HK-2 (cell line): ENCODE results near the gene TEKTIP1.
"Not testable (repeated sequence)": the region's sequence is repeated elsewhere in the genome, so short reads cannot be mapped to it uniquely, and the experiment has no call there.

ENCODE experiments used
- DNase-seq: peaks from one replicate; pipeline ENCODE4 v3.0.0-alpha.2; 2018; ENCODE audit not compliant: unreplicated experiment

The TEKTIP1 gene

GRCh38 chr19:3523361-3524077 lies 15.5 kb upstream of the TEKTIP1 start:
- DNase-seq: no peak

GRCh38 chr19:3524078-3524842 lies 14.7 kb upstream of the TEKTIP1 start:
- DNase-seq: no peak

GRCh38 chr19:3524904-3525451 lies 14.0 kb upstream of the TEKTIP1 start:
- DNase-seq: no peak

GRCh38 chr19:3526507-3527237 lies 12.3 kb upstream of the TEKTIP1 start:
- DNase-seq: no peak

GRCh38 chr19:3527238-3527910 lies 11.6 kb upstream of the TEKTIP1 start:
- DNase-seq: no peak

GRCh38 chr19:3528080-3528479 lies 10.9 kb upstream of the TEKTIP1 start:
- DNase-seq: no peak

- DNase-seq: no peak
Measured at GRCh38 chr19:3528539-3529211, 10.3 kb upstream of the TEKTIP1 start.

GRCh38 chr19:3529299-3529698 lies 9.7 kb upstream of the TEKTIP1 start:
- DNase-seq: not testable (repeated sequence)

- DNase-seq: no peak
Measured at GRCh38 chr19:3530389-3530788, 8.6 kb upstream of the TEKTIP1 start.

GRCh38 chr19:3531716-3532115 lies 7.3 kb upstream of the TEKTIP1 start:
- DNase-seq: no peak

- no peak for DNase-seq
Measured at GRCh38 chr19:3532154-3532786, 6.7 kb upstream of the TEKTIP1 start.

- DNase-seq: no peak
Measured at GRCh38 chr19:3533033-3533432, 5.9 kb upstream of the TEKTIP1 start.

GRCh38 chr19:3533563-3534216 lies 5.3 kb upstream of the TEKTIP1 start:
- no peak for DNase-seq

- no peak for DNase-seq
Measured at GRCh38 chr19:3534375-3535234, 4.4 kb upstream of the TEKTIP1 start.

GRCh38 chr19:3535235-3535535 lies 3.8 kb upstream of the TEKTIP1 start:
- no peak for DNase-seq

- no peak for DNase-seq
Measured at GRCh38 chr19:3535563-3535965, 3.4 kb upstream of the TEKTIP1 start.

- DNase-seq: no peak
Measured at GRCh38 chr19:3535981-3536380, 3.0 kb upstream of the TEKTIP1 start.

GRCh38 chr19:3536429-3537100 lies 2.4 kb upstream of the TEKTIP1 start:
- no peak for DNase-seq

- DNase-seq: no peak
Measured at GRCh38 chr19:3537101-3537437, 1.9 kb upstream of the TEKTIP1 start.
